Stimulated activated naive CD8-positive, alpha-beta T cell treated with anti-CD3 and anti-CD28 coated beads, Interleukin-15, Interleukin-2, amounts not matched to agents 100 ng/mL and 50 ng/mL, for 24 hours (primary cell): ENCODE results near the gene BCL10.

Source experiments
- H3K27ac Mint-ChIP-seq: one replicate; pipeline ENCODE4 v1.8.0; 2021; ENCODE audit warnings: mild to moderate bottlenecking, mixed read lengths
- H3K27me3 Mint-ChIP-seq: one replicate; pipeline ENCODE4 v1.8.0; 2021; ENCODE audit warnings: mixed read lengths
- H3K36me3 Mint-ChIP-seq: one replicate; pipeline ENCODE4 v1.8.0; 2021; ENCODE audit warnings: low read depth, mixed read lengths
- H3K4me1 Mint-ChIP-seq: one replicate; pipeline ENCODE4 v1.8.0; 2021; ENCODE audit warnings: low read depth, mixed read lengths
- H3K4me3 Mint-ChIP-seq: one replicate; pipeline ENCODE4 v1.8.0; 2021; ENCODE audit warnings: mild to moderate bottlenecking, mixed read lengths
- H3K9me3 Mint-ChIP-seq: one replicate; pipeline ENCODE4 v1.8.0; 2021; ENCODE audit warnings: mixed read lengths

Gene BCL10

DNA sequence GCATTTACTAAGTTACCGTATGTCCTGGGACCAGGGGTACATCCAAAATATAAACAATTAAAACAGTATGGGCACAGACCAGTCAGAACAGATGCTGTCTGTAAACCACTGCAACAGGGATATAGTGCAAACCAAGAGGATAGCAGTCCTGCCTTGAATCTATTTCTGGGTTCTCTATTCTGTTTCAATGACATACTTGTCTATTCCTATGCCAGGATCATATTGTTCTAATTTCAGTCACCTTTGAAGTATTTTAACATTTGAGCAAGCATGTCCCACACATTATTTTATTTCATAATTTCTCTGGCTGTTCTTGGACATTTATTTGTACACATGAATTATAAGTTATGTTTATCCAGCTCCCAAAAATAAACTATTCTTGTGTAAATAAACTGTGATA lies 47.5 kb downstream of the BCL10 start:
- Mint-ChIP-seq H3K27ac (no peak overlapping the region), H3K36me3 (no peaks in the 10 kb centered on the region), H3K9me3 (no peaks in the 10 kb centered on the region), H3K27me3 (no peaks in the 10 kb centered on the region), H3K4me3 (no peak overlapping the region), H3K4me1 (no peaks in the 10 kb centered on the region)

GRCh38 chr1:85225624-85226380 lies 50.6 kb downstream of the BCL10 start:
- Mint-ChIP-seq H3K27me3 (no peaks in the 10 kb centered on the region), H3K4me3 (no peak overlapping the region), H3K27ac (no peak overlapping the region), H3K4me1 (no peaks in the 10 kb centered on the region), H3K9me3 (no peaks in the 10 kb centered on the region), H3K36me3 (no peaks in the 10 kb centered on the region)

DNA sequence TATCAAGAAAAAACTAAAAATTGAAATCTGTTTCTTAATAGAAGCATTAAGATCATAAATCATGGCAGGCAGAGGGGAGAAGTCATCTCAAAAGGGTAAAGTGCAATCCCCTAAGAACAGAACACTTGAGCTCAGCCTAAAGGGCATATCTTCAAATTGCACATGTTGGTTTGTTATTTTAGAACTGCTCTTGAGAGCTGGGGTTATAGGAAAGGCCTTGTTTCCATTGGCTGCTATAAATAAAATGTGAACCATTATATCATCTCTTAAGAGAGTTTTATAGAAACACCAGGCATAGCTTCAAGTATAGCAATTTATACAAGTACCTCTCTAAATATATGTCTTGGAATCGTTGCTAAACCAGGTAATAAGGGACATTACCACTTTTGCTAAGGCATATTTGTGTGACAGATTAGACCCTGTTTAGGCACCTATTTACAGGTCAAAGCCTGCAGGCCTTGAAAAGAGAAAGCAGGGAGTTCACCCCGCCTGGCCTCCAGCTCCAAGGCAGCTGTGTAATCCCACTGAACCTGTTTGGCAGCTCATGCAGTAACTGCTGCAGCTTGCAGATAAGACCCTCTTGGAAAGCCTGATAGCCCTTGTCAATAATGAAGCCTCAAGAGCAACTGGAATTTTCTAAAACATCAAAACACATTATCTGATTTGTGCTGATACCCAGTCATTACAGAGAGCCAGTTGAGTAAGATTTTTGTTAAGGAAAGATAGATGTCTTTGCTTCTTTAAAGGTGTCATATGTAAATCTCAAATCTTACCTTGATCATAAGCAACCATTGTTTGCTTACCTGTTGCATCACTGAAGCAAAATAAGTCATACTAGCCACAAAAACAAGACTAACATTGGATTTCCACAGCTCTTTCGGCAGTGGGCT lies 51.5 kb downstream of the BCL10 start:
- H3K4me1 Mint-ChIP-seq, result no peaks in the 10 kb centered on the region
- H3K4me3 Mint-ChIP-seq, result no peak overlapping the region
- no peaks in the 10 kb centered on the region for H3K27me3 Mint-ChIP-seq
- H3K27ac Mint-ChIP-seq, result no peak overlapping the region
- H3K36me3 Mint-ChIP-seq, result no peaks in the 10 kb centered on the region
- no peaks in the 10 kb centered on the region for H3K9me3 Mint-ChIP-seq

GRCh38 chr1:85224295-85224694 lies 52.1 kb downstream of the BCL10 start:
- Mint-ChIP-seq H3K27ac (no peak overlapping the region), H3K4me3 (no peak overlapping the region), H3K27me3 (no peaks in the 10 kb centered on the region)

GRCh38 chr1:85223334-85223733 lies 53.1 kb downstream of the BCL10 start:
- Mint-ChIP-seq H3K4me1 (no peaks in the 10 kb centered on the region), H3K4me3 (no peak overlapping the region), H3K9me3 (no peaks in the 10 kb centered on the region), H3K36me3 (no peaks in the 10 kb centered on the region), H3K27me3 (no peaks in the 10 kb centered on the region), H3K27ac (no peak overlapping the region)

More at GRCh38 chr1:85224295-85224694, 52.1 kb downstream of the BCL10 start:
- H3K36me3 Mint-ChIP-seq, result no peaks in the 10 kb centered on the region
- no peaks in the 10 kb centered on the region for H3K9me3 Mint-ChIP-seq
- H3K4me1 Mint-ChIP-seq, result no peaks in the 10 kb centered on the region

- Mint-ChIP-seq H3K27me3 (peaks cover 1% of the 10 kb centered on the region), H3K27ac (no peak overlapping the region), H3K9me3 (no peaks in the 10 kb centered on the region), H3K36me3 (no peaks in the 10 kb centered on the region), H3K4me3 (no peak overlapping the region), H3K4me1 (no peaks in the 10 kb centered on the region)
Observed at GRCh38 chr1:85220756-85221201, 55.7 kb downstream of the BCL10 start.

- Mint-ChIP-seq H3K4me1 (no peaks in the 10 kb centered on the region), H3K27ac (no peak overlapping the region), H3K4me3 (no peak overlapping the region), H3K27me3 (peaks cover 6% of the 10 kb centered on the region), H3K9me3 (no peaks in the 10 kb centered on the region), H3K36me3 (no peaks in the 10 kb centered on the region)
Observed at GRCh38 chr1:85219853-85220610, 56.4 kb downstream of the BCL10 start.

- Mint-ChIP-seq H3K4me3 (no peak overlapping the region), H3K27me3 (peaks cover 16% of the 10 kb centered on the region), H3K27ac (no peak overlapping the region), H3K4me1 (no peaks in the 10 kb centered on the region), H3K9me3 (no peaks in the 10 kb centered on the region), H3K36me3 (no peaks in the 10 kb centered on the region)
Observed at GRCh38 chr1:85216697-85217096, 59.7 kb downstream of the BCL10 start.
